ENCODE measurements around the gene BRINP3. TPM values are rescaled to one million over a fixed set of nuclear protein-coding genes. Genes with fewer than 3 reads are reported as not detected.

Gene BRINP3
- total RNA-seq, result 117 TPM

GRCh38 chr1:190477762-190478148, at the start of gene BRINP3:
TSS of gene BRINP3 (minus strand) at chr1:190477864.

